ENCODE measurements around the gene ADD1.

Gene ADD1

DNA sequence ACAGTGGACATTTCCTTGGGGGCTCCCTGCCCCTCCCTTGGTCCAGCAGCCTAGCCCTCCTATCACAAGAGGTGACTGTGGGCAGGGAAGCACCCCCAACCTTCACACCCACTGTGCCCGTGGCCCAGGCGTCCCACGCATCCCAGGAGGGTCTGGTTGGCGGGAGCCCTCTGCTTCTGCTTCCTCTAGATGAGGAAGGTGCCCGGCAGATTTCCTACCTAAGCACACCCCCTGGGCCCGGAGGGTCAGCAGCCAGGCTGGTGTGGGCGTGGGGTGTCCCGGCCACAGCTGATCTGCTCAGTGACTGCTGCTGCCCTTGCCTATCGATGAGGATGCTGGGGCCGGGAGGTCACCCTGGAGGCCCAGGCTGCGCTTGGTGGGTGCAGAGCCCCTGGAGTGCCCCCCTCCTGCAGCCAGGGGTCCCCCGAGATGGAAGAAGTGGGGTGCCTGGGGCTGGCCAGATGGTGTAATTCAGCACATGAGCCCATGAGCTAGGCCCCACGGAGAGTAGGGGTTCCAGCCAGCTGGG is 38.6 kb upstream of the ADD1 start:
- no peak for DNase-seq

DNA sequence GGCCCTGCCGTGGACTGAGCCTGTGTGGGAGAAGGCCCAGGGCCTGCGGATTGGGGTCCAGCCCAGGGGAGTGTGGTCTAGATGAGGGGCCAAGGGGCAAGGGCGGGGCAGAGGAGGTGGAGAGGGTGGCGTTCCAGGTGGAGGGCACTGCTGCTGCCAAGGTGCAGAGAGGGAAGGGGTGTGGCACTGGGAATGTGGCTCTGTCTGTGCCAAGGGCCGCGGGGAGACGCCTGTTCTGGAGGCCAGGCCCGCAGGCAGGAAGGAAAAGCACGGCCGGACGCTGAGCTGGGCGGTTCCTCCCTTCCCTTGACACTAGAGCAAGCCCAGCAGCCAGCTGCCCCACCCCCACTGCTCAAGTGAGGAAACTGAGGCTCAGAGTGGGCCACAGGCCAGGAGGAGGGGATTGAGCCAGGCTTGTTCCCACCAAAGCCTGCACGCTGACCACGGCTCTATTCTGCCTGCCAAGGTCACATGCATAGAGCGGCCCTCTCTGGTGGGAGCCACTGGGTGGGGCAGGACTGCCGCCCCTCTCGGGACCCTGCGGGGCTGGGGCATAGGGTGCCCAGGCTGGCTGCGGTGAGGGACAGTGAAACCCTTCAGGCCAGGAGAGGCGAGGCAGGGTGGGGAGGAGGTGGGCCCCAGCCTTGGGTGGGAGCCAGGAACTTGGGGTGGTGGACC is 37.8 kb upstream of the ADD1 start:
- no peak for DNase-seq

DNA sequence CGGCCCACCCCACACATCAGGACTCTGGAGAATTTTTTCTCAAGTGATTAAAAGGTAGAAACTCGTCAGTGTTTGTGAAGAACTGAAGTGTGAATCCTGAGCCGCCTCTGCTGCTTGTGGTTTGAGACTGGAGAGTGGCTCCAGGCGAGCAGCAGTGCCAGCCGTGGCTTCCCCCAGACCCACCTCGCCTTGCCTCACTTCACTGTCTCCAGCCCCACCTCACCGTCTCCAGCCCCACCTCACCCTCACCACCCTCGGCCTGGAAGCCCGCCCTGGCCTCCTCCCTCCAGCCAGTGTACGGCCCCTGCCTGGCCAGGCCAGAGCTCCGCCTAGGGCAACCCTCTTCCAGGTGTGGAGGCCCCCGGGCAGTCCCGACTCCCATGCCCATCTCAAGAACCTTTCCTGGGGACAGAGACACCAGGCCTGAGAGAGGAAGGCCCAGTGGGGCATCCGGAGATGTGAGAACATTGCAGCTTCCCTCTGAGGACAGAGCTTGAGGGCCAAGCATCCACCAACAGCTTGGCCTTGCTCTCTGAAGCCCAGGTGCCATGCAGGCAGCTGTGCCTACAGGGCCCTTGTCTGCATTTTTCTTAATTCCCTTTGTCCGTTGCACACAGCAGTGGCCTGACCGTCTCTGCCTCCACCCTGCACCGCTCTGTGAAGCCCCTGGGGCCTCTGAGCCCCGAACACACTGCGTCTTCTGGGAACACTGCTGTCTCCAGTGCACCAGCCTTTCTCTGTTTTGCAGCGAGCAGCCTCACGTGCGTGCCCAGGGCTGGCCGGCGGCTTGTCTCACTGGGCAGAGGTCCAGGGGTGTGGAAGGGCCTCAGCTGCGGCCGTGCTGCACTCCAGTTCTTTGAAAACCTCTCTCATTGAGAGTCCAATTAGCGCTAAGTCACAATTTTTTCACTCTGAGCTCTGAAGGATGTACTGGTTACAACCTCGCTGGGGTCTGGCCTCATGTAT is 37.0 kb upstream of the ADD1 start:
- no peak for DNase-seq

DNA sequence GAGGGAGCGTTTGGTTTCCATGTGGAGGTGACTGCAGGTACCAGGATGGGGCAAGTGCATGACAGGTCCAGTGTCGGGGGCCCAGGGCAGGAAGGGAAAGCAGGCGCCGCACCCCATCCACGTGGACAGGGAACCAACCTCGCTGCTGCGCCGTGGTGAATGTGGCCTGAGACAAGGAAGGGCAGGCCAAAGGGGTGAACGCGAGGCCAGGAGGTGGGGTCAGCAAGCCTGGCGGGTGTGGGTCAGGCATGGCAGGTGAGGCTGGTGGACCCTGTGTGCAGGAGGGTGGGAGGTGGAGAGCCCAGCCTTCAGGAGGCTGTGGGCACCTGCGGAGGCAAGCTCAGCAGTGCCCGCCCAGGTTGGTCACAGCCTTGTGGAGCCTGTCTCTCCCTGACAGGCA is 36.1 kb upstream of the ADD1 start:
- DNase-seq: no peak

DNA sequence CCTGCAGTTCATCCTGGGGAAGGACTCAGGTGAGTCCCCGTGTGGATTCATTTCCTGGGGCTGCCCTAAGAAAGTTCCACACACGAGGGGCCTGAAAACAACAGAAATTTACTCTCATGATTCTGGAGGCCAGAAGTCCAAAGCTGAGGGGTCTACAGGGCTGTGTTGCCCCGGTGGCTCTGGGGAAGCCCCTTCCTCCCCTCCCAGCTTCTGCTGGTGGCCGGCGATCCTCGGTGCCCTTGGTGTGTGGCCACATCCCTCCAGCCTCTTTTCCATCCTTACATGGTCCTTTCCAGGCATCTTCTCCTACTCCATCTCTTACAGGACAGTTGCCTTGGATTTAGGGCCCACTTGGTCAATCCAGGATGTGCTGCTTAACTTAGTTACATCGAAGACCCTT is 35.6 kb upstream of the ADD1 start:
- DNase-seq: no peak

DNA sequence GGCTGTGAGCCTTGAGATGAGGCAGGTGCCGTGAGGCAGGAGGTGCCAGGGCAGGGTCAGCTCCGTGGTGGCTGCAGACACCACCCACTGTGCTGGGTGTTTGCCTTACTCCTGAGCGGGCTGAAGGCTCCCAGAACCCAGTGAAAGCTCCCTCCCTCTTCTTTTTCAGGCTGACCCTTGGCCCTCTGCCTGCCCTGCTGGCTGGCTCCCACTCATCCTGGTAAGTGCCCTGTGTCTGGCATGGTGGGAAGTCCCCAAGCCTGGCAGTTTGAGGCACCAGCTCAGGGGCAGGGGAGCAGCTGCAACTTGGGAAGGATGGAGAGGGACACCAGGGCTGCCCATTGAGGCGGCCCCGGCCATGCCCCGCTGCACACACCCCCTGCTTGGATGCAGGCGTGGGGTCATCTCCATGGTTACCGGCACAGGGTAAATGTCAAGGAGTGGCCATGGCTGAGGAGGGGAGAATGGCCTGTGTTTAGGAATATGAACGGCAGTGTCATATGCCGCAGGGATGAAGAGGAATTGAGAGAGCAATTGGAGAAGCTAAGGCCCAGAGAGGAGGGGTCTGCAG is 33.9 kb upstream of the ADD1 start:
- no peak for DNase-seq

DNA sequence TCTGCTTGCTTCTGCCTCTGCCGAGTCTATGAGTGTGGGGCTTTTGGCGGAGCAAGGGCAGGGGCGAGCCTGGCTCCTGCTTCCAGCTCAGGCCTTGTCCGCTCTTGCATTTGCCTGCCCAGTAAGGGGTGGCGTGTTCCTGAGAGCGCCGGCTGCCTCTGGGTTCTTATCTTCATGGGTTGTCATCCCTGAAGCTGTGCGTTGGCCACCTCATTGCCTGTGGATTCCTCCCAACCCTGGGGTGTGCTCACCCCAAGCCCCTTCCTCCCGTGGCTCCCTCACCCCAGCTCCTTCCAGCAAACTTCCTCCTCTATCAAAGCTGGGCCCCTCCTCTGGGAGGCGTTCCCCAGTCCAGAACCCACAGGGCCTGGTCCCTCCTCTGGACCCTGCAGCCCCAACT is 33.3 kb upstream of the ADD1 start:
- no peak for DNase-seq

DNA sequence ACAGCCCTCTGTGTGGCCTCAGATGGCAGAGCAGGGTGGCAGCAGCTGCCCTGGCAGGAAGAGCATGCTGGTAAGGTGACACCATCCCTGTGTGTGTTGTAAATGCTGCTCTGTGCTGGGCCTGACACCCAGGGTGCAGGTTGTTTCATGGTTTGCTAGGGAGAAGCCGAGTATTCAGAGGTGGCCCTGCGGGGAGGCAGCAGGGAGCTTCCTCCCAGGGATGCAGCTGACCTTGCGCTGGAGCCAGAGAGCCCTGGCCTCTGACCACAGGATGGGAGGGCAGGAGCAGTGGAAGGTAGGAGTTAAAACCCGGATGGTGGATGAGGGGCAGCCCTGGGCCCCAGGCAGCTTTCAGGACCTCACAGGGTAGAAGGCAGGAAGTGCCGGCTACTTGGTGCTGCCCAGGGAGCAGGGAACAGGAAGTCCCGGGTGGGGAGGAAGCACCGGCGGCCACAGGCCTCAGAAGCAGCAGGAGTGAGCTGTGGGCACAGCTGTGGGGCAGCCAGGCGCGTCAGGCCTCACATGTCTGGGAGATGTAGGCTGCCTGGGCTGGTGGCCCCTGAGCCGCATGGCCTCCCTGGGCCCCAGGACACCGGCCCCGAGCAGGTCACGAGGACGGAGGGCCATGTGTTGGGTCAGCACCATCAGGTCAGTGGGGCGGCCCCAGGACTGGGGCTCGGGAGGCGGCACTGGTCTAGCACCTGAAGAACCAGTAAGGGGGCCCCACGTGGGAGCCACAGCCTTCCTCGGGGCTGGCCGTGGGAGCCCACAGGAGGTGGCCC is 31.6 kb upstream of the ADD1 start:
- peak; percentile 65 for DNase-seq

DNA sequence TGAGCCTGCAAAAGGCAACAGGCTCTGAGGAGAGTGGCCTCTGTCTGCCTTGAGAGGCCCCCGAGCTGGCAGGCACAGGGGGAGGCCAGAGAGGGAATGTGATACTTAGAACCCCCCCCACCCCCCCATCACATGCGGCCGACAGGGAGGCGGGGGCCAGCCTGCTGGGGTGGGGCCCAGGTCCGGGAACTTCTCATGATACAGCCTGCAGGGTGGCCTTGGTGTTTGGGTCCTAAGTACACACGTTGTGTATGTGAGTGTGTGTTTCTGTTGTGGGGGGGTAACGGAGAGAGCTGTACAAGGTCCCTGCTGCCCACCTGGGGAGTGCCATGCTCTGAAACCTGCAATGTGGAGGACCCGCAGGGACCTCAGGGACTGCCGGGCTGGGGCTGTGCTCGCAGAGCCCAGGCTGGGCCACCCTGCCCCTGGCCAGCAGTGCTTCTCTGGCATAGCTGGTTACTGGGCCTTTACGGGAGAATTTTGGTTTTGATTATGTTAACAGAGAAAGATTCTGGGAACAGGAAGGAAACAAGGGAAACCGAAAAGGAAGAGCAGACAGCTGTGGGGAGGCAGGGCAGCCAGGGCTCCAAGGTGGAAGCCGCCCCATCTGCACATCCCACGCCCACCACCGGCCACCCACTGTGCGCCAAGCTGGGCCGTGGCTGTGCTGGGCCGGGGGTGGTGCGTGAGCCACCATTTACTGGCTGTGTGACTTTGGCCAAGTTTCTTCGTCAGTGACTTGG is 30.9 kb upstream of the ADD1 start:
- no peak for DNase-seq

DNA sequence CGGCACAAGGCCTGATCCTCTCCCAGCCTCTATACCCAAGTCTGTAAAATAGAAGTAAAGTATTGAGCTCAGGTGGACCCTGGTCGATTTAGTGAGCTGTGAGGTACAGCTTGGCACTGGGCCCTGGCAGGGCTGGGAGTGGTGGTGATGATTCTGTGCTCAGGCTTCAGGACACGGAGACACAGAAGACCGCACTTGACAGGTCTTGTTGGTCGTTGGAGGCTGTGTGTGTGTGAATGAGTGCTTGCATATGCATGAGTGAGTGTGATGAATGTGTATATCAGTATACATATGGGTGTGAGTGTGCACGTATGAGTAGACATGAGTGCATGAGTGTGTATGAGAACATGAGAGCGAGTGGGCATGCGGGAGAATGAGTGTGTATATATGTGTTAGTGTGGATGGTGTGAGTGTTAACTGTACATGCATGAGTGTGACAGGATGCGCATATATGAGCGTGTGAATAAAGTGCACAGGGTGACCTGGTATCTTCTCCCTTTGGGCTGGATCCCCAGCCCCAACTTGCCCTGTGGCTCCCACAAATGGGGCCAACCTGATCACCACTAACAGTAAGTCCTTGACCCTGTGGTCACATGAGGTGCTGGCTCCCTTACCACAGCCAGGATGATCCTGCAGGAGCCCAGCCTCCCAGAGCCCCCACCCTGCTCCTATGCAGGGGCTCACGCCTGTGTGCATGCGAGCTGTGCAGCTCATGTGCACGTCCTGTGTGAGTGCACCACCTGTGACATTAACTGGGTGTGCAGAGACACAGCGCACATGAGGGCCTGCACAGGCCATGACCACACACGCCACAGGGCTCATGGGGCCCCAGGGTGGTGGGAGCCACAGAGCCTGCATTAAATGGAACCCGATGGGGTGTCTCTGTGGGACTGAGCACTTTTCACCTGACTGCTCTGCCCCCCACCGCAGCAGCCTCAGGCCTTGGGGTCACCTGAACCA is 29.9 kb upstream of the ADD1 start:
- no peak for DNase-seq

DNA sequence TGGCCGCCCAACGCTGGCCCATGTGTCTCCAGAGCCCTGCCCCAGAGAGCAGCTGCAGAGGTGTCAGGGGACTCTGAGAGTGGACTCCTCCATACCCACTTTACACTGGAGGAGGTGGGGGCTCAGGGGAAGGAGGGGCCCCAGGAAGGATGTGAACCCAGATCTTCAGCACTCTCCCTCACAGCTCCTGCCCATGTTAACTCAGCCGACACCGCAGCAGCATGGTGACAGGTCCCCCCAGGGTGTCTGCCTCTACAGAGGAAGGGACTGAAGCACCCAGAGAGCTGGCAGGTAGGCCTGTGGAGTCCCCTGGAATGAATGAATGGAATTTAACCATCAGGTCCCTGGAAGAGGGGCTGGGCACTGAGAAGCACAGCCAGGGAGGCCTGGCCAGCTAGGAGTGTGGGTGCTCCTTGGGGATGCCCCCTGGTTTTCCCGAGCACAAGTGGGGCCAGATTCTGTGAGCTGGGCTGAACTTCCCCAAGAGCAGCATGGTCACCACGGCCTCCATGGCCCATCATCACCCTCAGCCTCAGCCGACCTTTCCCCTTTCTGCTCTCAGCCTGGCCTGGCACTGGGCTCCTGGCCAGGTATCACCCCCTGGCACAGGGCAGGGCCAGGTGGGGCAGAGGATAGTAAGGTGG is 28.9 kb upstream of the ADD1 start:
- no peak for DNase-seq

DNA sequence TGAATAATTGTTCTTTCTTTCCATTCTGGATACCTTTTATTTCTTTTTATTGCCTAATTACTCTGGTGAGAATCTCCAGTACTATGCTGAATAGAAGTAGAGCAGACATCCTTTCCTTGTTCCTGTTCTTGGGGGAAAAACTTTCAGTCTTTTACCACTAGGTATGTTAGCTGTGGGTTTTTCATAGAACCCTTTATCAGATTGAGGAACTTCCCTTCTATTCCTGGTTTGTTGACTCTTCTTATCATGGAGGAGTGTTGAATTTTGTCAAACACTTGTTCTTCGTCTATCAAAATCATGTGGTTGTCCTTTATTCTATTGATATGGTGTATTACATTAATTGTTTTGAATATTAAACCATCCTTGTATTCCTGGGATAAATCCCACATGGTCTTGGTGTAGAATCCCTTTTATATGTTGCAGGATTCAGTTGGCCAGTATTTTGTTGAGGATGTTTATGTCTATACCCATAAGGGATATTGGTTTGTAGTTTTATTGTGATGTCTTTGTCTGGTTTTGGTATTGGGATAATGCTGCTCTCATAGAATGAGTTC is 27.2 kb upstream of the ADD1 start:
- no peak for DNase-seq

DNA sequence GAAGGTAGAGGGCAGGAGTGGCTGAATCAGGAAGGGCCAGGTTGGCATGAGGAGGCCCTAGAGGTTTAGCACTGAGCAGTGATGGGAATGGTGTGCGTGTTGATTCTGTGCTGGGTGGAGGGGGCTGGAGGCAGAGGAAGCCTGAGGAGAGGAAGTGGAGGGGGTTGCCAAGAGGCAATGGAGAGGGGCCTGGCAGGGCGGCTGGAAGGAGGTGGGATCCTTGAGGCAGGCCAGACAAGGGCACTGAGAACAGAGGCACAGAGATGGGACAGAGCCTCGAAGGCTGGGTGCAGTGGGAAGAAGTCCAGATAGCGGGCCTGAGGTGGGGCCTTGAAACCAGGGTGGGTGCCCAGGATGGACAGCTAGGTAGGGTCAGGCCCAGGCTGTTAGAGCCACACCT is 26.5 kb upstream of the ADD1 start:
- no peak for DNase-seq

DNA sequence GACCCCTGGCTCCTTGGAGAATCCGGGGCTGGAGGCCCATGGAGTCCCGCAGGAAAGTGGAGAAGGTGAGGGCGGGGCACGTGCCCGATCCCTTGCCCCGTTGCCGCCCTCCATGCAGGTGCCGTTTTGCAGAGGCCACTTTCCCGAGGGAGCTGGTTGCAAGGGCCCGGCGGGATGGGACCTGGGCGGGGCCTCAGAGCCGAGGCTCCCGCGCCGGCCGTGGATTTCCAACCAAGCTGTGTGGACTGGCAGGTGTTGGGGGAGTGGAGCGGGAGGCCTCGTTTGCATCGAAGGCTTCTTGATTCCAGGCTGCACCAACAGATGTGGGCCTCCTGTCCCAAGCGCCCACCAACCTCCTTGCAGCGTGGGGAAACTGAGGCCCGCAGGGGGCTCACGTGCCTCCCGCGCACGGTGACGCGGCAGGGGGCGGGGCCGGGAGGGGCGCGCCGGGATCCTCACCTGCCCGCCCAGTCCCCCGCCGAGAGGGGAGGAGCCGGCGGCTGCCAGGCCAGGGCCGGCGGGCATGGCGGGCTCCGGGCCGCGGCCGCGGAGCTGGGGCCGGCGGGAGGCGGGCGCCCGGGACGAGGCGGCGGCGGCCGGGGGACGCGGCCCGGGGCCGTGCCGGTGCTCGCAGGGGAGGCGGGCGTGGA is 25.8 kb upstream of the ADD1 start:
- peak; percentile 79 for DNase-seq

DNA sequence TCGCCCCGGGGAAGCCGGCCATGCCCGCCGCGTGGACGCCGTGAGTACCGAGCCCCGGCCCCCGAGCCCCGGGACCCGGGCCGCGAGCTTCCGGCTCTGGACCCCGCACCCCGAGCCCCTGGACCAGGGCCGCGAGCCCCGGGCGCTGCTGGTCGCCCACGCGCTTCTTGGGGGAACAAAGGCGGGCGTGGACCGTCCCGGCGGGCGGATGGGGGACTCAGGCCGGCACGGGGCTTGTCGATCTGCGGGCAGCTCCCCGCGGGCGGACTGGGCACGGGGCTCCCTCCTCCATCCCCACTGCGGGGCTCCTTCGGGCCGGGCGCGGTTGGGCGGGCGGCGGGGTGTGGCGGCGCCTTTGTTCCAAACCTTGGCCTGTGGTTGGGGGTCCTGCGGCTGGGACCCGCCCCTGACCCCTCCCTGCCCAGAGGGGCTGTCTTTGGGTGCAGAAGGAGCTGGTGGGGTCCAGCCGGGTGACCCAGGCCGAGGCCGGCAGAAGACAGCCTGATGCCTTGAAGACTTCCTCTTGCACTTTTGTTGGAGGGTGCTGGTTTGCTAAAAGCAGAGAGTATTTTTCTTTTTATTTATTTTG is 25.2 kb upstream of the ADD1 start:
- peak; percentile 72 for DNase-seq

DNA sequence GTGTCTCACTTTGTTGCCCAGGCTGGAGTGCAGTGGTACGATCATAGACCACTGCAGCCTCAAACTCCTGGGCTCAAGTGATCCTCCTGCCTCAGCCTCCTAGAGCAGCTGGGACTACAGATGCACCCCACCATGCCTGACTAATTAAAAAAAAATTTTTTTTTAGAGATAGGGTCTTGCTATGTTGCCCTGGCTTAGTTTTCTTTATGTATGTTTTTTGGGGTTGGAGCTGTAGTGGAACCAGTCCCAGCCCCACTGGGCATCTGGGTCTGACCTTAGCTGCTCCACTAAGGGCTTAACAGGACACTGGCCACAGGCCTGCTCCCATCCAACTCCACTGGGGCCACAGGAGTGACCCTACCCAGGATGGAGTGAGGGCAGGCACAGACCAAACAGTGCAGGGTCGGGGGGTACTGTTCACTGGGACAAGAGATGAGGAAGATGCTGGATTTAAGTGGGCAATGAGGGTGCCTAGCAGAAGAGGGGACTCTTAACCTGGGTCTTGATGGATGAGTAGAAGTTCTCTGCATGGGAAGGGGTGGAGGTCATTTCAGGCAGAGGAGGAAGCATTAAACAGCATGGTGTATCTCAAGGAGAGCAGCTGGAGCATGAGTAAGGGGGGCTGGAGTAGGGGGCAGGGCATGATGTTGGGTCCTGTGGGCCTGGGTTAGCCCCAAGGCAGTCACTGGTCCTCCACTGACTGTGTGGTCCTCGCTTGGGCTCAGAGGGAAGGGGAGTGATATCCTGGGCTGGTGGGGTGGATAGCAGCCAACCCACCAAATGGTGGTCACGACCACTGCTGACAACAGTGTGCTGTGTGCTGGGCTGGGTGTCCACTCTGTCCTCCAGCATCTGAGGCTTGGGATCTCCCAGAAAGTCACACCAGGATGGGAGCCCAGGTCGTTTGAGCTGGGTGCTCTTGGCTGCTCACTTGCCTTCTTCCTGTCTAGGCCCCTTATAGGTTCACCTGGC is 24.1 kb upstream of the ADD1 start:
- DNase-seq: no peak
